AG04450 (cell line): Measurements from ENCODE around the gene NFATC2. TPM values are rescaled to one million over a fixed set of nuclear protein-coding genes. Genes with fewer than 3 reads are reported as not detected.

Source experiments
- CTCF ChIA-PET: fragments of 300-600, 350-600 bp; formaldehyde crosslinking; extraction: SDS; loops from one replicate; lab custom pipeline; 2022; ENCODE audit warnings: antibody characterized with exemption, inconsistent platforms; lab: Charles Lee
- POLR2A ChIA-PET: fragments of 350-600 bp; formaldehyde crosslinking; extraction: SDS; loops from one replicate; lab custom pipeline; 2021; ENCODE audit warnings: antibody characterized with exemption, inconsistent platforms; lab: Yijun Ruan, JAX
- DNase-seq: peaks from one replicate; pipeline ENCODE4 v3.0.0-alpha.2; 2011; ENCODE audit warnings: low read depth, low spot score
- H3K27ac ChIP-seq: one replicate; pipeline ENCODE4 v1.5.1; 2012; ENCODE audit warnings: low read depth, low read length, control low read depth
- H3K27me3 ChIP-seq: one replicate; pipeline ENCODE4 v1.6.0; 2012; ENCODE audit warnings: low read length; ENCODE audit not compliant: control insufficient read depth, insufficient read depth
- H3K4me3 ChIP-seq: 2 replicates; pipeline ENCODE4 v1.5.1; 2011; ENCODE audit warnings: mild to moderate bottlenecking, low read depth, low read length, control low read depth
- H3K9me3 ChIP-seq: 2 replicates; pipeline ENCODE4 v1.5.1; 2012; ENCODE audit warnings: low read length; ENCODE audit not compliant: control insufficient read depth, insufficient read depth
- polyA plus RNA-seq: library from polyadenylated mRNA; depleted of rRNA; stranded (reverse); fragments of >200 nt; gene quantifications from 2 replicates; pipeline ENCODE4 v1.2.3, GENCODE V29; 2011
- TF ChIP-seq, protein P1 (sequence below): IDR thresholded peaks from 2 replicates; pipeline ENCODE4 v1.5.1; 2011; ENCODE audit warnings: low read depth, low read length, control low read depth, inconsistent platforms

NFATC2 gene
- polyA plus RNA-seq, 1 experiment: 0.07 TPM

- ChIA-PET POLR2A (no interaction called here), CTCF (no interaction called here)
These were observed 105.2 kb downstream of the NFATC2 start for GRCh38 chr20:51437182-51437924.

GRCh38 chr20:51434580-51435247 is 107.8 kb downstream of the NFATC2 start:
- ChIA-PET POLR2A (interaction anchor here (0.6 to 1.0 kb wide), 2 partner anchors 13 to 487 kb away, joined by 3 read pairs; no protein-coding TSS in a partner anchor), CTCF (interaction anchor here (0.5 to 1.7 kb wide), 3 partner anchors 12 to 447 kb away, joined by 3 to 6 read pairs (median 4); no protein-coding TSS in a partner anchor)
- peak; percentile 63 for DNase-seq
- no peak overlapping the region for H3K4me3 ChIP-seq
- H3K27ac ChIP-seq: no peak overlapping the region
- TF ChIP-seq, protein P1, sequence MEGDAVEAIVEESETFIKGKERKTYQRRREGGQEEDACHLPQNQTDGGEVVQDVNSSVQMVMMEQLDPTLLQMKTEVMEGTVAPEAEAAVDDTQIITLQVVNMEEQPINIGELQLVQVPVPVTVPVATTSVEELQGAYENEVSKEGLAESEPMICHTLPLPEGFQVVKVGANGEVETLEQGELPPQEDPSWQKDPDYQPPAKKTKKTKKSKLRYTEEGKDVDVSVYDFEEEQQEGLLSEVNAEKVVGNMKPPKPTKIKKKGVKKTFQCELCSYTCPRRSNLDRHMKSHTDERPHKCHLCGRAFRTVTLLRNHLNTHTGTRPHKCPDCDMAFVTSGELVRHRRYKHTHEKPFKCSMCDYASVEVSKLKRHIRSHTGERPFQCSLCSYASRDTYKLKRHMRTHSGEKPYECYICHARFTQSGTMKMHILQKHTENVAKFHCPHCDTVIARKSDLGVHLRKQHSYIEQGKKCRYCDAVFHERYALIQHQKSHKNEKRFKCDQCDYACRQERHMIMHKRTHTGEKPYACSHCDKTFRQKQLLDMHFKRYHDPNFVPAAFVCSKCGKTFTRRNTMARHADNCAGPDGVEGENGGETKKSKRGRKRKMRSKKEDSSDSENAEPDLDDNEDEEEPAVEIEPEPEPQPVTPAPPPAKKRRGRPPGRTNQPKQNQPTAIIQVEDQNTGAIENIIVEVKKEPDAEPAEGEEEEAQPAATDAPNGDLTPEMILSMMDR: no peak
- H3K9me3 ChIP-seq: no peaks in the 10 kb centered on the region; the same call in 1 of the 2 replicates
- H3K27me3 ChIP-seq: no peaks in the 10 kb centered on the region

More at GRCh38 chr20:51437182-51437924, 105.2 kb downstream of the NFATC2 start:
- Histone ChIP-seq H3K27ac (no peak overlapping the region), H3K4me3 (no peak overlapping the region), H3K9me3 (no peaks in the 10 kb centered on the region; the same call in 1 of the 2 replicates), H3K27me3 (no peaks in the 10 kb centered on the region)
- TF ChIP-seq, protein P1: no peak
- no peak for DNase-seq

DNA sequence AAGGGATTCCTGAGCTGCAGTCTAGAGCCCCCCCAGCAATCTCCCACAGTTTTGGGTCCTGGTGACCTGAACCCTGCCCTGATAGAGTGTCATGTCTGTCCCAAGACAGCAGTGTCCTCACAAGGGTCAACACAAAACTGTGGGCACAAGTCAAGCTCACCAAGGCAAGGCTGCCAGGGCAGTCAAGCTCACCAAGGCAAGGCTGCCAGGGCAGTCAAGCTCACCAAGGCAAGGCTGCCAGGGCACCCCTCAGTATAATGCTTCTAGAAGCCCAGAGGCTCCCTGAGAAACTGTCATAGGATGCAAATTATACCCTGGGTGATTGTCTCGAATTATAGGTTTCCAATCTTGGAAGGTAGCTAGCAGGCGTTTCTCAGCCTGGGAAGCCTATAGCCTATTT is 108.5 kb downstream of the NFATC2 start:
- no peak for DNase-seq
- no peak overlapping the region for H3K4me3 ChIP-seq
- POLR2A ChIA-PET: interaction anchor here (0.6 kb wide), 2 partner anchors 11 to 487 kb away, joined by 3 read pairs; no protein-coding TSS in a partner anchor
- CTCF ChIA-PET: interaction anchor here (0.5 to 1.7 kb wide), 3 partner anchors 11 to 447 kb away, joined by 3 to 6 read pairs (median 4); no protein-coding TSS in a partner anchor
- no peaks in the 10 kb centered on the region; the same call in 1 of the 2 replicates for H3K9me3 ChIP-seq
- no peaks in the 10 kb centered on the region for H3K27me3 ChIP-seq
- no peak overlapping the region for H3K27ac ChIP-seq
- TF ChIP-seq, protein P1: no peak

GRCh38 chr20:51432875-51433274 is 109.6 kb downstream of the NFATC2 start:
- DNase-seq: no peak
- TF ChIP-seq, protein P1: no peak
- Histone ChIP-seq H3K4me3 (no peak overlapping the region), H3K27ac (no peak overlapping the region), H3K9me3 (no peaks in the 10 kb centered on the region; the same call in 1 of the 2 replicates), H3K27me3 (no peaks in the 10 kb centered on the region)
- ChIA-PET CTCF (interaction anchor here (1.7 kb wide), 1 partner anchor 445 kb away, joined by 6 read pairs; no protein-coding TSS in a partner anchor), POLR2A (no interaction called here)
